ENCODE data around the gene SLC27A5. TPM values are rescaled to one million over a fixed set of nuclear protein-coding genes. Genes with fewer than 3 reads are reported as not detected.

The SLC27A5 gene
- total RNA-seq, 4 donors from 2014 or later: 4.8 to 11.7 (median 8.1) TPM

DNA sequence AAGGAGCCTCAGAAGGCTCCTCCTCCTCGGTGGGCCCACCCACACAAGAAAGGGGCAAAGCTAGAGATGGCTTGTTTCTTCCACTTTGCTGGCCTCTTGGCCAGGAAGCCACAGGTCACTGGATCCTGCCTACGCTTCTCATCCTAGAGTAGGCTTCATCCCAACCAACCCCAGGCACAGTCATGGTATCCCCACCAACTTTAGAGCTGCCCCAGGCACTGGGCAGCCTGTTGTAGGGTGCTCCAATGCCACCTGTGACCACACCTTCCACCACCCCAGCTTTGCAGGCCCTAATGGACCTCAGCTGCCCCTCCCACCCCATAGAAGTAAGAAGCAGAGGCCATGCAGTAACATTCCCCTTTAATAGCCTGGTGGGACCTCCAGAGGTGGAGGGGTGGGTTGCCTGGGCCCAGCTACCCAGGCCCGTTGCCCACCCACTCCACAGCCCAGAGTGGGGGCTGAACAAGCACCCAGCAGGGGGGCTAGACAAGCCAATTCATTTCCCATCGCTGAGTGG lies 43.6 kb upstream of the SLC27A5 start:
- peak overlapping the region; percentile 64 for H3K4me3 ChIP-seq (ENCODE audit: low read depth, poor library complexity, severe bottlenecking)
- no peak for TF ChIP-seq POLR2A (IDR thresholded peaks at IDR 0.05)
- TF ChIP-seq, protein P1, sequence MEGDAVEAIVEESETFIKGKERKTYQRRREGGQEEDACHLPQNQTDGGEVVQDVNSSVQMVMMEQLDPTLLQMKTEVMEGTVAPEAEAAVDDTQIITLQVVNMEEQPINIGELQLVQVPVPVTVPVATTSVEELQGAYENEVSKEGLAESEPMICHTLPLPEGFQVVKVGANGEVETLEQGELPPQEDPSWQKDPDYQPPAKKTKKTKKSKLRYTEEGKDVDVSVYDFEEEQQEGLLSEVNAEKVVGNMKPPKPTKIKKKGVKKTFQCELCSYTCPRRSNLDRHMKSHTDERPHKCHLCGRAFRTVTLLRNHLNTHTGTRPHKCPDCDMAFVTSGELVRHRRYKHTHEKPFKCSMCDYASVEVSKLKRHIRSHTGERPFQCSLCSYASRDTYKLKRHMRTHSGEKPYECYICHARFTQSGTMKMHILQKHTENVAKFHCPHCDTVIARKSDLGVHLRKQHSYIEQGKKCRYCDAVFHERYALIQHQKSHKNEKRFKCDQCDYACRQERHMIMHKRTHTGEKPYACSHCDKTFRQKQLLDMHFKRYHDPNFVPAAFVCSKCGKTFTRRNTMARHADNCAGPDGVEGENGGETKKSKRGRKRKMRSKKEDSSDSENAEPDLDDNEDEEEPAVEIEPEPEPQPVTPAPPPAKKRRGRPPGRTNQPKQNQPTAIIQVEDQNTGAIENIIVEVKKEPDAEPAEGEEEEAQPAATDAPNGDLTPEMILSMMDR (IDR thresholded peaks at IDR 0.05): no peak
- intact Hi-C loops (cut with DNase I; ENCODE audit: low total_unique reads): no loop called here
- peak in 1 of 2 donors; percentile 86 for DNase-seq (ENCODE audit: low spot score in 2 of 2)
- 48 to 56% methylated on average over 4 of the region's 4 CpGs for WGBS, 2 donors

DNA sequence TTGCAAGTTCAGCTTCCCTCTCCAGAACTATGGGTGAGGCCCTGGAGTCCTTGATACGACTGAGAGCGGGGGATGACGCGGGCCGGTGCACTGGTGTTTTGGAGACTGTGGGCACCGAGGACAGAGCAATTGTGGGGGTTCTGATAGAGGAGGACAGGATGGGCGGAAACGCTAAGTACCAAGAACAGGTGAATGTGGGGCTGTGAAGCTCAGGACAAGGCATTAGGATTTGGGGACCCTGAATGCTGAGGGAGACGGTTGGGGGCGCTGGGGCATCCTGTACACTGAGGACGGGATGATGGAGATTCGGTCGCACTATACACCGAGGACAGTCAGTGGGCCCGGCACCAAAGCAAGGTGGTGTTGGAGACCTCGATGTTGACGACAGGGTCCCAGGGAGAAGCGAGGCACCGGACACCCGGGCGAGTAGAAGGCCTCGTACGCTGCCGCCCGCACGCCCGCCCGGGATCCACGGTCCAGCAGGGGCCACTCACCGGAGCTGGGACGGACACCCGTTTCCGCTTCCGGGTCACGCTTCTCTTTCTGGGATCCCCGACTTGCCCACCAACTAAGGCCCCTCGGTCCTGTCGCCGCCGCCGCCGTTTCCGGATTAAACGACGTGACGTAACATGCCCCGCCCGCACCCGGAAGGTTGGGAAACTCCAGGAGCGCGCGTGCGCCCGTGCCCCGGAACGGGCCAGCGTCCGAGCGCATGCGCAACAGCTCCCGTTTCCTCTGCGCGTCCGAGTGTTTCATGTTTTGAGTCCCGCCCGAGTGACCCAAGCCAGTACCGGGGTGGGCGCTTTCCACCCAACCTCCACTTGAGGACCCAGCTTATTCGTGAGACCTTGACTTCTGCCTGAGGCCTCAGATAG lies 42.9 kb upstream of the SLC27A5 start, which contains the start of gene CHMP2A:
TSS of gene CHMP2A (minus strand) at position 612 of the 875 bp plus-strand sequence. CDS start 893 bp downstream, outside the sequence.
- DNase-seq (ENCODE audit: low spot score in 2 of 2): peak; percentile 97 to 100
- H3K4me3 ChIP-seq (ENCODE audit: low read depth, poor library complexity, severe bottlenecking): peak within 1 kb of the TSS; percentile 64
- TF ChIP-seq, protein P1 (IDR thresholded peaks at IDR 0.05): no peak
- TF ChIP-seq POLR2A (IDR thresholded peaks at IDR 0.05): peak in 1 of 2 donors; percentile 47
- WGBS, 2 donors: 0% methylated on average over 49 to 66 of the region's 69 CpGs
- intact Hi-C loops (cut with DNase I; ENCODE audit: low total_unique reads): no loop called here

DNA sequence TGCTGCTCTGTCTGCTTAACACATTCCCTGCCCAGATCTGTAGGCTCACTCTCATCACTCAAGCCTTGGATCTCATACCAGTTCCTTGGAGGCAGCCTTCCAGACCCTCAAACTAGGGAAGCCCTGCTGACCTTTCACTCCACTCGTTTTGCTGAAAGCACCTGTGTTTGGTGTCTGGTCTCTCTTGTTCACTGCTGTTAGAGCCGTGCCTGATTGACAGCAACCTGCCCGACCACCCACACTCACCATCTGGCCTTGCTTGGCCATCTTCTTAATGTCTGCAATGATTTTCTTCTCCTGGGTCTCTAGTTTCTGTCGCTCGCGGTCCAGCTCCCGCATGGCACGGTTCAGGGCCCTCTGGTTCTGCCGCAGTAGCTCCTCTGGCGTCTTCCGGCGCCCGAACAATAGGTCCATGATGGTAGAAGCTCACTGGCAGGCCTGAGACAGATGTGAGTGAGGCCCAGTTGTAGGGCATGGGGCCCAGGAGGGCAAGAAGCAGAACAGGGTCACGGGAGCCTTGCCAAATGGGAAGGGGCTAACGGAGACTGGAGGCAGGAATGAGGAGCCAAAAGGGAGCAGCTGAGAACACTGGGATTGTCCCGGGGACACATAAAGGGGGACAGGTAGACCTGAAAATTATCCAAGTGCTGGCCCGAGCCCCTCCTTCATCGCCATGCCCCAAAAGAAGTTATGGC lies 42.2 kb upstream of the SLC27A5 start:
- TF ChIP-seq, protein P1 (IDR thresholded peaks at IDR 0.05): no peak
- no peak for TF ChIP-seq POLR2A (IDR thresholded peaks at IDR 0.05)
- peak in 1 of 2 donors; percentile 86 for DNase-seq (ENCODE audit: low spot score in 2 of 2)
- intact Hi-C loops (cut with DNase I; ENCODE audit: low total_unique reads): no loop called here
- peak overlapping the region; percentile 64 for H3K4me3 ChIP-seq (ENCODE audit: low read depth, poor library complexity, severe bottlenecking)
- 20 to 51% methylated on average over 18 of the region's 18 CpGs for WGBS, 2 donors

DNA sequence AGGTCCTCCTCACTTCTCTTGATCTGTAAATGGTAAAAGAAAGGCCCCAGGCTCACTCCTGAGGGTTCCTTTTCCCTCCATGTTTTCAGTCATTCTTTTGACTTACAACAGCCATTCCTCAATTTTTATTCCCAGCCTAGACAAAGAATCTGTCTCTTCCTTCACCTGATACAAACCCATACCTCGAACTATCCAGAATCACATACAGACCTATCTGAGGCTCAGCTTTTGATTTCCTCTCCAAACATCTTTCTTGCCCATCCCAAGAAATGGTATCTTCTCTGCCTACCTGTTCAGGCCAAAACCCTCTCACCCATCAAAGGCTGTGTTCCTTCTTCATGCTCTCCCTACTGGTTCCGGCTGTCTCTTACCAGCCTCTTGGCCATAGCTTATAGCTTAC lies 40.9 kb upstream of the SLC27A5 start:
- DNase-seq (ENCODE audit: low spot score in 2 of 2): no peak
- 86 to 87% methylated on average over 2 of the region's 2 CpGs for WGBS, 2 donors
- no peak overlapping the region for H3K4me3 ChIP-seq (ENCODE audit: low read depth, poor library complexity, severe bottlenecking)
- TF ChIP-seq POLR2A (IDR thresholded peaks at IDR 0.05): no peak
- TF ChIP-seq, protein P1 (IDR thresholded peaks at IDR 0.05): no peak
- intact Hi-C loops (cut with DNase I; ENCODE audit: low total_unique reads): no loop called here

DNA sequence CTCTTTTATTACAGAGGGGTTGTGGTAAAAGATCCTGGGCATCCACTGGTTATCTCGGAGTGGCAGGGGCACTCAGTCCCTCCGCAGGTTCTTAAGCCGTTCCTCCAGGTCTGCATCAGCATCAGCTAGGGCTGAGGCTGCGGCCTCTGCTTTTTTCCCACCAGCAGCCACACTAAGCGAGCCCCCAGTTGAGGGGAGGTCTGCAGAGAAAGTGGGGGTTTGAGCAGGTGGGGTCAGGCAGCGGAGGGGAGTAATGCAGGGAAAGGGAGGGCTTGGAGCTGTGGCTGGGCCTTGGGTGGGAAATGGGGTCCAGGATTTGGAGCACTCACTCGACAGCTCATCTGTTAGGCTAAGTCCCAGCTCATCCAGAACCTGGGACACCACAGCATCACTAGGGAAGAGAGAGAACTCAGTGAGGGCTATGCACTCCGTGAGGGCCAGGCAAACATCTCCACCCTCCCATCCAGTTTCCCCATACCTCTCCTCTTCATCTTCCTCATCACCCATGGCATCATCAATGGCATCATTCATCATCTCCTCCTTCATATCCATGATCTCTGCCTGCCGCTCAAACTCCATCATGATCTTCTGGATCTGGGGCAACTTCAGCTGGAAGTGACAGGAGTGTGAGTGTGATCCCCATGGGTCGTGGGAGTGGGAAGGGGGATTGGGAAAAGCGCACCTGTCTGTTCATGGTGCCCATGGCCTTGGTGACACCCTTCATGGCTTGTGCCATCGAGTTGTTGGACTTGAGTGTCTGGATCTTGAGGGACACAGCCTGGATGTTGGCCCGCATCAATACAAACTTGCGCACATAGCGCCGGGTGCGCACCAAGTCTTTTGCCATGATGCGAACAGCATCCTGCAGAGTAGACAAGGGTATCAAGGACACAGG lies 40.0 kb upstream of the SLC27A5 start:
- TF ChIP-seq, protein P1 (IDR thresholded peaks at IDR 0.05): no peak
- intact Hi-C loops (cut with DNase I; ENCODE audit: low total_unique reads): no loop called here
- no peak for DNase-seq (ENCODE audit: low spot score in 2 of 2)
- no peak overlapping the region for H3K4me3 ChIP-seq (ENCODE audit: low read depth, poor library complexity, severe bottlenecking)
- 92 to 94% methylated on average over 18 of the region's 18 CpGs for WGBS, 2 donors
